Colonic mucosa (tissue), 4 donors: ENCODE results near the gene MACROD1. TPM values are rescaled to one million over a fixed set of nuclear protein-coding genes. Genes with fewer than 3 reads are reported as not detected.

ENCODE experiments used
- DNase-seq: peaks from one replicate; pipeline ENCODE4 v3.0.0-alpha.2; 2020
- H3K27ac ChIP-seq: fragments of 200-600 bp; one replicate; pipeline ENCODE4 v1.8.0; 2021
- H3K27me3 ChIP-seq: fragments of 200-600 bp; one replicate; pipeline ENCODE4 v1.8.0; 2021
- H3K36me3 ChIP-seq: fragments of 200-600 bp; one replicate; pipeline ENCODE4 v1.8.0; 2021
- H3K4me1 ChIP-seq: fragments of 200-600 bp; one replicate; pipeline ENCODE4 v1.8.0; 2021; ENCODE audit warnings: mild to moderate bottlenecking
- H3K4me3 ChIP-seq: fragments of 200-600 bp; one replicate; pipeline ENCODE4 v1.8.0; 2021
- H3K9ac ChIP-seq, 2 donors: one replicate each; pipeline ENCODE4 v1.7.0; 2013; ENCODE audit warnings: control low read depth in 2 of 2, low read depth in 2 of 2, low read length in 2 of 2
- H3K9me3 ChIP-seq: fragments of 200-600 bp; one replicate; pipeline ENCODE4 v1.8.0; 2021
- intact Hi-C: fragments of 100-400 bp; cut with DNase I; formaldehyde crosslinking; loops from one replicate; pipeline ENCODE4 v1.14.1; 2022
- total RNA-seq, 2 donors: library from RNA; stranded (reverse); fragmentation: NEBNext Ultra II Directional in 1 of 2; extraction: Animal tissue kit (Norgen Biotek cat#: 25700) in 1 of 2; gene quantifications; one replicate each; pipeline ENCODE4 v1.2.1, GENCODE V29; 2021
- TF ChIP-seq, protein P1 (sequence below): fragments of 200-600 bp; IDR thresholded peaks from one replicate; pipeline ENCODE4 v1.8.0; 2022; ENCODE audit warnings: antibody characterized with exemption, mild to moderate bottlenecking
- donor health status: healthy.
- donor health status: DM: no; HTN: no; CAD: no.
- donor health status: DM: no; HTN: no; CAD: no.

The MACROD1 gene
- total RNA-seq, 2 donors from 2014 or later, result 18.6 to 22.9 TPM

GRCh38 chr11:64112771-64113461, 53.0 kb downstream of the MACROD1 start:
- TF ChIP-seq, protein P1, sequence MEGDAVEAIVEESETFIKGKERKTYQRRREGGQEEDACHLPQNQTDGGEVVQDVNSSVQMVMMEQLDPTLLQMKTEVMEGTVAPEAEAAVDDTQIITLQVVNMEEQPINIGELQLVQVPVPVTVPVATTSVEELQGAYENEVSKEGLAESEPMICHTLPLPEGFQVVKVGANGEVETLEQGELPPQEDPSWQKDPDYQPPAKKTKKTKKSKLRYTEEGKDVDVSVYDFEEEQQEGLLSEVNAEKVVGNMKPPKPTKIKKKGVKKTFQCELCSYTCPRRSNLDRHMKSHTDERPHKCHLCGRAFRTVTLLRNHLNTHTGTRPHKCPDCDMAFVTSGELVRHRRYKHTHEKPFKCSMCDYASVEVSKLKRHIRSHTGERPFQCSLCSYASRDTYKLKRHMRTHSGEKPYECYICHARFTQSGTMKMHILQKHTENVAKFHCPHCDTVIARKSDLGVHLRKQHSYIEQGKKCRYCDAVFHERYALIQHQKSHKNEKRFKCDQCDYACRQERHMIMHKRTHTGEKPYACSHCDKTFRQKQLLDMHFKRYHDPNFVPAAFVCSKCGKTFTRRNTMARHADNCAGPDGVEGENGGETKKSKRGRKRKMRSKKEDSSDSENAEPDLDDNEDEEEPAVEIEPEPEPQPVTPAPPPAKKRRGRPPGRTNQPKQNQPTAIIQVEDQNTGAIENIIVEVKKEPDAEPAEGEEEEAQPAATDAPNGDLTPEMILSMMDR, result no peak
- Histone ChIP-seq H3K27me3 (no peaks in the 10 kb centered on the region), H3K4me3 (no peak overlapping the region), H3K9me3 (no peaks in the 10 kb centered on the region), H3K36me3 (no peaks in the 10 kb centered on the region), H3K4me1 (no peaks in the 10 kb centered on the region), H3K27ac (no peak overlapping the region), H3K9ac (no peak overlapping the region)
- DNase-seq, result no peak
- intact Hi-C loops, result no loop called here

DNA sequence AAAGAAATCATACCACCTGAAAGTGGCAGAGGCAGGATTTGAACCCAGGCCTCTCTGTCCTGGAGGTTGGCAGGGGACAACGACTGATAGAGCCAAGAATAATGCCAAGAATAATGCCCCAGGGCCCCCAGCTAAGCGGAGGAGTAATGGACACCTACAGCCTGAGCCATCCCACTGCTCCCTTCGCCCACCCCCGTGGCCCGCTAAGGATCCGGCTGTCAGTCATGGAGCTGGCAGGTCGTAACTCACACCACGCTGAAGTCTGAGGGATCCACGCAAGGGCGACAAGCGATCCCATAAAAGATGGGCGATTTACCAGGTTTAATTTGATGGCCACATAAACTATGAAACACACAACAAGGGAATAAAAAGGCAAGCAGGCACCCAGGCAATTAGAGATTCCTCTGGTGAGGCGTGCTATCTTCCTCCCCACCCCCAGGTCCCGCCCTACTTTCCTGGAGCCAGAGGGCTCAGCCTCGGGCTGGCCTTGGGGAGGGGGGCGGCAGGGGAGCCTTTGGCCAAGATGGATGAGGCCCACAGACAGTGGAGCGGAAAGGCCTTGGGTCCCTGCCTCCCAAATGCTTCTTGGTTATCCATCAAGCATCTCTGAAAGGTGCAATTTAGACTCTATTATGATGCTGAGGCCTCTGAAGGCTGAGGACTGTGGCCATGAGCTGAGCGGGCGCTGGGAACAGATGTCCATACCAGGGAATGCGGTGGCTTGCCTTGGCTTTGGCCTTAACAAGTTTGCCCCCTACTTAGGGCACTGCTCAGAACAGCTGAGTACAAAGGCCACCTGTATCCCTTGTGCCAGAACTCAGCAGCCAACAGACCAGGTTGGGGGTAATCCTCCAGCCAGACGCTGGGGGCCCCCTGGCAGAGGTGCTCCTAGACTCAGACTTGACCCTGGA, 55.2 kb downstream of the MACROD1 start:
- H3K4me3 ChIP-seq, result no peak overlapping the region
- intact Hi-C loops, result no loop called here
- H3K9ac ChIP-seq, result no peak overlapping the region
- no peaks in the 10 kb centered on the region for H3K4me1 ChIP-seq
- no peak overlapping the region for H3K27ac ChIP-seq
- no peaks in the 10 kb centered on the region for H3K9me3 ChIP-seq
- H3K27me3 ChIP-seq, result no peaks in the 10 kb centered on the region
- TF ChIP-seq, protein P1, result no peak
- no peak for DNase-seq
- H3K36me3 ChIP-seq, result no peaks in the 10 kb centered on the region

DNA sequence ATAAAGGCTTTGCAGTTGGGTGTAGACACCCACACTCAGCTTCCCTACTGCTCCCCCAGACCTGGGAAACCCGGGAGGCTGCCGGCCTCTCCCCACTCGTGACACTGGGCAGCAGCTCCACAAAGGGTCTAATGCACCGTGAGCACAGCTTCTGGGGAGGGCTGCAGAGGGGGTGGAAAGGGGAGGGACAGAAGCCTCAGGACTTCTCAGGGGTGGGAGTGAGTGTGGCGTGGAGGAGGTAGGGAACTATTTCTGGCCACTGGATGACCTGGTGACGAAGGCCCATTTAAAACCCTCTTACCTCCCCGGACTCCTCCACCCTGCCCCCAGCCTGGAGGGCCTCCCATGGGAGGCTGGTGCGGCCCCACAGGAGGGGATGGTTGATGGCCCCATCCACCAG, 56.6 kb downstream of the MACROD1 start:
- TF ChIP-seq, protein P1, result no peak
- Histone ChIP-seq H3K4me3 (no peak overlapping the region), H3K9me3 (no peaks in the 10 kb centered on the region), H3K27ac (no peak overlapping the region), H3K9ac (no peak overlapping the region), H3K27me3 (no peaks in the 10 kb centered on the region), H3K36me3 (no peaks in the 10 kb centered on the region), H3K4me1 (no peaks in the 10 kb centered on the region)
- intact Hi-C loops, result no loop called here
- DNase-seq, result no peak

- no peak overlapping the region for H3K4me3 ChIP-seq
- no peaks in the 10 kb centered on the region for H3K36me3 ChIP-seq
- intact Hi-C loops, result no loop called here
- no peak overlapping the region for H3K9ac ChIP-seq
- no peak for DNase-seq
- H3K9me3 ChIP-seq, result no peaks in the 10 kb centered on the region
- H3K4me1 ChIP-seq, result no peaks in the 10 kb centered on the region
- no peak overlapping the region for H3K27ac ChIP-seq
- TF ChIP-seq, protein P1, result no peak
- H3K27me3 ChIP-seq, result no peaks in the 10 kb centered on the region
Measured at GRCh38 chr11:64107303-64107702, 58.6 kb downstream of the MACROD1 start.

- Histone ChIP-seq H3K4me1 (no peaks in the 10 kb centered on the region), H3K27ac (no peak overlapping the region), H3K4me3 (no peak overlapping the region), H3K36me3 (no peaks in the 10 kb centered on the region), H3K27me3 (no peaks in the 10 kb centered on the region), H3K9me3 (no peaks in the 10 kb centered on the region), H3K9ac (no peak overlapping the region)
- intact Hi-C loops, result no loop called here
- TF ChIP-seq, protein P1, result no peak
- no peak for DNase-seq
Measured at GRCh38 chr11:64104632-64105031, 61.3 kb downstream of the MACROD1 start.
